GM12891 (cell line): ENCODE measurements around the gene GNG3.
A peak's percentile ranks its signal among the peaks of the same experiment; 100 is the strongest.
"Not testable (repeated sequence)": the region's sequence is repeated elsewhere in the genome, so short reads cannot be mapped to it uniquely, and the experiment has no call there.

ENCODE experiments used
- DNase-seq: peaks from one replicate; pipeline ENCODE4 v3.0.0; 2011; ENCODE audit warnings: low spot score; ENCODE audit not compliant: insufficient read length
- FAIRE-seq: peaks from 2 replicates; lab custom pipeline; 2011; peaks lifted over from hg19 to GRCh38; lab: Jason Lieb, UNC
- PAX5 ChIP-seq: IDR thresholded peaks from 2 replicates; pipeline ENCODE4 v1.6.1; 2011; ENCODE audit warnings: low read length, moderate library complexity, mild to moderate bottlenecking; ENCODE audit not compliant: insufficient read depth, severe bottlenecking
- POLR2A ChIP-seq: IDR thresholded peaks from 2 replicates; pipeline ENCODE4 v1.6.1; 2011; ENCODE audit warnings: low read depth, low read length, control low read depth
- POLR2AphosphoS5 ChIP-seq: IDR thresholded peaks from 2 replicates; pipeline ENCODE4 v1.6.1; 2011; ENCODE audit warnings: low read depth, low read length, control low read depth
- POU2F2 ChIP-seq: IDR thresholded peaks from 2 replicates; pipeline ENCODE4 v1.6.1; 2011; ENCODE audit warnings: low read depth, mild to moderate bottlenecking, control low read depth, low read length, moderate library complexity
- SPI1 ChIP-seq: IDR thresholded peaks from 2 replicates; pipeline ENCODE4 v1.6.1; 2011; ENCODE audit warnings: low read depth, low read length, control low read depth
- TAF1 ChIP-seq: IDR thresholded peaks from 2 replicates; pipeline ENCODE4 v1.6.1; 2011; ENCODE audit warnings: low read depth, low read length, control low read depth

Gene GNG3

GRCh38 chr11:62727872-62728170 is 20.3 kb downstream of the GNG3 start:
- FAIRE-seq: peak; percentile 33
- TF ChIP-seq SPI1 (no peak), PAX5 (no peak), POLR2AphosphoS5 (no peak), POU2F2 (no peak), POLR2A (no peak), TAF1 (no peak)
- DNase-seq: peak; percentile 58

DNA sequence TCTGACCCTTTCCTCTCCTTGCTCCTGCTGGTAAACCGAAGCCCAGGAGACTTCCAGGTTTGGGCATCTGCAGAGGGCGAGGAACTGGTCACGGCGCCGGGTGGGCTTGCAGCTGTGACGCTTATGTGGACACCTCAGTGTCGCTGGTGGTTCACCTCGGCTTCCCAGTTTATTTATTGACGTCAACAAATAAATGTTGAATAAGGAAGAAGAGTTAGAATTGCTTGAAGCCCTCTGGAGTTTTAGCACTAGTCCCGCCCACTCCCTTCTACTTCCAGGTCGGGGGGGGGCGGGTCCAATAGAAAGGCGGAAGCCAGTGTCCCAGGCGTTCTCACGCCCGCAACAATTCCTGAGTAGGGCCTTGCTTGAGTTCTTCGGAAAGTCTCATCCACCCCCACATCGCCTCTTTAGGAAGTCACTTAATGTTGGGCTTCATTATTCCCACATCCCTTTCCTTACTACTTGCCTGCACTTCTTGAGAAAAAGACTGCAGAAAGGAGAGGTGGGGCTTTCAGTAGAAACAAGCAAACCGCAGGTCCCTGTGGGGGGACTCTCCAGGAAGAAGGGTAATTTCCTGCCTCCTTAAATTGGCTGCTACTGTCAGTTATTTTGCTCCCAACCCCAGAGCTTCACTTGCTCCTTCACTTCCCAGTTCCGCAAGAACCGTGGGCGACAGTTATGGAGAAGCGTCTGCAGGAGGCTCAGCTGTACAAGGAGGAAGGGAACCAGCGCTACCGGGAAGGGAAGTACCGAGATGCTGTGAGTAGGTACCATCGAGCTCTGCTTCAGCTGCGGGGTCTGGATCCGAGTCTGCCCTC is 20.9 kb downstream of the GNG3 start, which contains the start of gene TTC9C:
TTC9C (plus strand) TSS at position 316 of the 818 bp plus-strand sequence; CDS start at position 679, 363 bp downstream.
- TF ChIP-seq POLR2AphosphoS5 (peak; percentile 82), SPI1 (peak; percentile 32; the same call in 1 of the 2 replicates), POU2F2 (peak; percentile 39; the same call in 1 of the 2 replicates), TAF1 (peak; percentile 68), POLR2A (peak; percentile 79), PAX5 (no peak)
- FAIRE-seq (peak; percentile 58), DNase-seq (no peak)

- not testable (repeated sequence) for FAIRE-seq, DNase-seq
These were observed 22.6 kb downstream of the GNG3 start for GRCh38 chr11:62730076-62730475.

DNA sequence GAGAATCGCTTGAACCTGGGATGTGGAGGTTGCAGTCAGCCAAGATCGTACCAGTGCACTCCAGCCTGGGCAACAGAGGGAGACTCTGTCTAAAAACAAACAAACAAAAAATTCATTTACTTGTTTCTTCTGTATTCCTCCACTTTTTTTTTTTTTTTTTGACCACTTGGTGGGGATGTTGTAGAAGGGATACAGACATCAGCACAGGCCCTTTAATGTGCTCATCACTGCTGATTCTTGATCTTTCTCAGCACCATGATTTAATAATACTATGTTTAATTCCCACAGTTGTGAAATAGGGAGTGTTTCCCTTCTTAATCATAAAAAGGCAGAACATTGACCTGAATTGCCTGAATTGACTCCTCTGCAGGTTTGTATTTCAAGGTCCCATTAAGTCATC is 25.4 kb downstream of the GNG3 start:
- FAIRE-seq (no peak), DNase-seq (no peak)
- TF ChIP-seq POU2F2 (no peak), SPI1 (no peak), TAF1 (no peak), POLR2A (no peak), POLR2AphosphoS5 (no peak)

DNA sequence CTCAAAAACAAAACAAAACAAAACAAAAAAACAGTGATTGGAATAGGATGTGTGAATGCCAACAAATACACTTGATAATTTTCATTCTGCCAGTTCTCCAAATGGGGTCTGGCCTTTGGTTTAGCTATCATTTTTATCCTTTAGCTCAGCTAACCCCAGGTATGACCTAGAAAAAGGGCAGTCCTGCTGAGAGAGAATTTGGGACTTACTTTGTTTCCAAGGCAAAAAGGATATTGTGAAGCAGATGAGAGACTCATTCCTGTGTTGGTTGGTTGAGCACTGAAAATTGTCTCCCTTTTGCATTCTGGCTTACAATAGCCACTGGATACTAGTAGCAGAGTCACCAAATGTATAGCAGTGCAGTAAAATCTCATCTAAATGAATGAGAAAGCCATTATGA is 29.7 kb downstream of the GNG3 start:
- FAIRE-seq: no peak
- no peak for TF ChIP-seq POLR2AphosphoS5

DNA sequence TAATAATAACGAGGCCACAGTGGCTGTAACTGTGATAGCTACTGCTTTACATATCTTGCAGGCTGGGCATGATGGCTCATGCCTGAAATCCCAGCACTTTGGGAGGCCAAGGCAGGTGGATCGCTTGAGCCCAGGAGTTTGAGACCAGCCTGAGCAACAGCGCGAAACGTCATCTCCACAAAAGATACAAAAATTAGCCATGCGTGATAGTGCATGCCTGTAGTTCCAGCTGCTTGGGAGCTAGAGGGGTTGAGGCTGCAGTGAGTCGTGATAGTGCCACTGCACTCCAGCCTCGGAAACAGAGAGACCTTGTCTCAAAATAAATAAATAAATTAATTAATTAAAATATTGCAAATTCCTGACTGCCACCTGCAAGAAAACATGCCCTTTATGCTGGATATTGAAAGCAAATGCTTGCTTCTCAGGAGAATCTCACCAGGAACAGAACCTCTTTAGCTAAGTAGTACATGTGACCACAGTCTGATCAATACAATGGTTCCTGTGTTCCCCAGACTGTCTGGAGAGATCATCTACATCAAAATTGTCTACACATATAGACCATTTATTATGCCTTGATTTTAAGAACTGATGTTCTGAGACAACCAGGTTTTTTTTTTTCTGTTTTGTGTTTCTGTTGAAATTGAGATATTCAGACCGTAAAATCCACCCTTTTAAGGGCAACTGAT is 40.1 kb downstream of the GNG3 start:
- TF ChIP-seq POLR2A: no peak
- no peak for TF ChIP-seq POLR2AphosphoS5
- no peak for TF ChIP-seq PAX5
- TF ChIP-seq POU2F2: no peak
- TF ChIP-seq SPI1: no peak
- TF ChIP-seq TAF1: no peak
- DNase-seq (no peak), FAIRE-seq (no peak)

More for the DNA sequence above, 29.7 kb downstream of the GNG3 start:
- DNase-seq: no peak

- not testable (repeated sequence) for DNase-seq, FAIRE-seq
These were observed 42.5 kb downstream of the GNG3 start for GRCh38 chr11:62749931-62750330.

- no peak for TF ChIP-seq SPI1
- TF ChIP-seq PAX5: no peak
- no peak for TF ChIP-seq TAF1
- no peak for TF ChIP-seq POLR2AphosphoS5
- TF ChIP-seq POU2F2: no peak
- TF ChIP-seq POLR2A: no peak
- no peak for FAIRE-seq
- no peak for DNase-seq
These were observed 44.8 kb downstream of the GNG3 start for GRCh38 chr11:62752177-62752785.

DNA sequence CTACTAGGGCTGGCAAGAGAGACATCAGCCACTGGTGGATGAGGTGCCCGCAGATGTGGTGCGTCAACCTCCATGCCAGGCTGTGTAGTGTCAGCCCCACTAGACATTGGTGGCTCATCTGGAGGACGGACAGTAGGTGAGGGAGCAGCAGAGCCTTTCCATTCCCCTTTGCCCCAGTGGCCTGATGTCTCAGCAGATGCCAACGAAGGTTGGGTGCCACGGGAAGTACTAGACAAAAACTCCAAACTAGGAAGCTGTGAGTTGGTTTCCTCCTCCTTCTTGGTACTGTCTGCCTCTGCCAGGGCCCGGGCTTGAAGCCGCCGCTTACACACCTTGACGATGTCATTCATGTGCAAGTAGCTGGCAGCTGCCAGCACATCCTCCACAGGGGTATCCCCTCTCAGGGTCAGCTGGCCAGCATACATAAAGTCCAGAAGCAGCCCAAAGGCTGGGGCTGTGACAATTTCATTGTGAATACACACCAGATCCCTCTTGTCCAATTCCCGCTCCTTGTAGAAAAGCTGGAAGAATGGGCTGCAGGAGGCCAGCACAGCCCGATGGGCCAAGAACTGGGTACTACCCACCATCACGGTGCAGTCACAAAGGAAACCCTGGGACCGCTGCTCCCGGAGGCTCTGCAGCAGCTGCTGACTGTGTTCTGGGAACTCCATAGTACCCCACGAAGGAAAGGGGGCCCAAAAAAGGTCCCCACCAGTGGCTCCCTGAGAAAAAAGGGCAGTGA is 45.7 kb downstream of the GNG3 start:
- TF ChIP-seq POLR2A (no peak), POU2F2 (no peak), SPI1 (no peak), POLR2AphosphoS5 (no peak), TAF1 (no peak)
- FAIRE-seq (no peak), DNase-seq (no peak)
